Neural cell (in vitro differentiated cells): ENCODE measurements around the gene TUBGCP2. TPM values are rescaled to one million over a fixed set of nuclear protein-coding genes. Genes with fewer than 3 reads are reported as not detected.

Experiments used
- H2AFZ ChIP-seq: fragments of 200-600, 300-800 bp; sonication (generic), shearing (Covaris generic); 2 replicates; pipeline ENCODE4 v1.6.0; 2014; ENCODE audit warnings: low read depth, mild to moderate bottlenecking, antibody characterized with exemption, low read length, moderate library complexity
- H3F3A ChIP-seq: fragments of 200-600 bp; shearing (Covaris generic); 2 replicates; pipeline ENCODE4 v1.6.1; 2016; ENCODE audit warnings: mild to moderate bottlenecking, moderate library complexity, mixed read lengths, antibody characterized with exemption, low read length; ENCODE audit not compliant: insufficient read depth, poor library complexity, severe bottlenecking
- H3K27ac ChIP-seq: fragments of 200-600, 300-800 bp; sonication (generic), shearing (Covaris generic); 2 replicates; pipeline ENCODE4 v1.5.1; 2014; ENCODE audit warnings: mild to moderate bottlenecking, low read length, moderate library complexity
- H3K27me3 ChIP-seq: fragments of 300-800, 200-600 bp; sonication (generic), shearing (Covaris generic); 2 replicates; pipeline ENCODE4 v1.6.0; 2014; ENCODE audit warnings: mild to moderate bottlenecking, low read depth, low read length, moderate library complexity; ENCODE audit not compliant: insufficient read depth
- H3K36me3 ChIP-seq: fragments of 300-800, 200-600 bp; sonication (generic), shearing (Covaris generic); 2 replicates; pipeline ENCODE4 v1.5.1; 2014; ENCODE audit warnings: mild to moderate bottlenecking, antibody characterized with exemption, low read length, moderate library complexity; ENCODE audit not compliant: insufficient read depth
- H3K4me2 ChIP-seq: fragments of 300-800, 200-600 bp; sonication (generic), shearing (Covaris generic); 2 replicates; pipeline ENCODE4 v1.6.0; 2014; ENCODE audit warnings: mild to moderate bottlenecking, low read length
- H3K4me3 ChIP-seq: fragments of 300-800, 200-600 bp; sonication (generic), shearing (Covaris generic); 2 replicates; pipeline ENCODE4 v1.5.1; 2014; ENCODE audit warnings: mild to moderate bottlenecking, low read length, moderate library complexity
- H3K79me2 ChIP-seq: fragments of 200-600 bp; shearing (Covaris generic); replicated peaks from 2 replicates; pipeline ENCODE4 v1.6.0; 2014; ENCODE audit warnings: mild to moderate bottlenecking, low read length, moderate library complexity; ENCODE audit not compliant: insufficient read depth
- H3K9ac ChIP-seq: fragments of 300-800, 200-600 bp; sonication (generic), shearing (Covaris generic); 2 replicates; pipeline ENCODE4 v1.6.1; 2016; ENCODE audit warnings: mild to moderate bottlenecking, low read length, mixed read lengths
- H3K9me2 ChIP-seq: fragments of 200-600 bp; shearing (Covaris generic); 2 replicates; pipeline ENCODE4 v1.6.1; 2016; ENCODE audit warnings: mild to moderate bottlenecking, low read length, mixed read lengths; ENCODE audit not compliant: insufficient read depth
- H3K9me3 ChIP-seq: fragments of 200-600, 300-800 bp; sonication (generic), shearing (Covaris generic); 2 replicates; pipeline ENCODE4 v1.6.1; 2016; ENCODE audit warnings: mild to moderate bottlenecking, mixed run types, low read length, moderate library complexity, mixed read lengths
- H4K20me1 ChIP-seq: fragments of 200-600 bp; shearing (Covaris generic); 2 replicates; pipeline ENCODE4 v1.6.1; 2016; ENCODE audit warnings: mild to moderate bottlenecking, mixed run types; ENCODE audit not compliant: insufficient read depth
- EP300 ChIP-seq: fragments of 450-650 bp; conservative IDR thresholded peaks from 2 replicates; pipeline ENCODE4 v1.6.1; 2014; ENCODE audit warnings: antibody characterized with exemption, mild to moderate bottlenecking, moderate library complexity; ENCODE audit not compliant: poor library complexity, severe bottlenecking
- EZH2 ChIP-seq: fragments of 200-600, 300-800 bp; shearing (Covaris generic), sonication (generic); IDR thresholded peaks from 2 replicates; pipeline ENCODE4 v1.6.1; 2014; ENCODE audit warnings: antibody characterized with exemption, low read length, borderline replicate concordance, mild to moderate bottlenecking; ENCODE audit not compliant: insufficient read depth, poor library complexity, severe bottlenecking
- MXI1 ChIP-seq: fragments of 450-650 bp; conservative IDR thresholded peaks from 2 replicates; pipeline ENCODE4 v1.6.1; 2014; ENCODE audit warnings: antibody characterized with exemption, mild to moderate bottlenecking; ENCODE audit not compliant: poor library complexity, severe bottlenecking
- POLR2AphosphoS5 ChIP-seq: IDR thresholded peaks from 2 replicates; pipeline ENCODE4 v1.6.1; 2012
- RAD21 ChIP-seq: fragments of 450-650 bp; conservative IDR thresholded peaks from 2 replicates; pipeline ENCODE4 v1.6.1; 2014; ENCODE audit warnings: antibody characterized with exemption, mild to moderate bottlenecking, moderate library complexity
- SMC3 ChIP-seq: fragments of 450-650 bp; conservative IDR thresholded peaks from 2 replicates; pipeline ENCODE4 v1.6.1; 2014; ENCODE audit warnings: antibody characterized with exemption, mild to moderate bottlenecking, moderate library complexity; ENCODE audit not compliant: poor library complexity
- TAF1 ChIP-seq: IDR thresholded peaks from 2 replicates; pipeline ENCODE4 v1.6.1; 2012; ENCODE audit warnings: low read depth
- polyA plus RNA-seq: library from polyadenylated mRNA; depleted of rRNA; stranded (reverse); fragments of >200 nt; gene quantifications from 2 replicates; pipeline ENCODE4 v1.2.3, GENCODE V29; 2014
- TF ChIP-seq, protein P1 (sequence below): IDR thresholded peaks from 2 replicates; pipeline ENCODE4 v1.6.1; 2012; ENCODE audit warnings: borderline replicate concordance
- TF ChIP-seq, protein P2 (sequence below): fragments of 450-650 bp; IDR thresholded peaks from 2 replicates; pipeline ENCODE4 v1.5.1; 2014; ENCODE audit warnings: antibody characterized with exemption, mild to moderate bottlenecking, moderate library complexity; ENCODE audit not compliant: poor library complexity, severe bottlenecking

The TUBGCP2 gene
- polyA plus RNA-seq, 1 donor from 2014 or later, result 34.5 TPM

DNA sequence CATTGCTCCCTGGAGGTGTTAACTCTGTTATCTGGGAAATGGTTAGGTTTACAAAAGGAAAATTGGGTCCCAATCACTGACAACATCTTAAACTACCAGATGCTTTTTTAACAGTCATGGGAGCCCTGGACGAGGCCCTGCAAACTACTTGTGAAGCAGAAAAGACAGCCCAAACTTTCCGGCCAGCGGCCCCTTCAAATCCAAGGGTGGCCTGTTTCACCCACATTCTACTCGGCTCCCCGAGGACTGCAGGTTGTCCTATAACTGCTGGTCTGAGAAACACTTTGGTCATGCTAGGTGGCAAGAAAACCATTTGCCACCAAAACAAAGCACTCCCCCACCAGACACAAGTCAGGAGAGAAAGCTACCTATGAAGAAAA, 2.6 kb downstream of the TUBGCP2 start:
- Histone ChIP-seq H4K20me1 (no peaks in the 10 kb centered on the region), H2AFZ (no peak overlapping the region), H3K79me2 (peaks cover 25% of the 10 kb centered on the region), H3K27ac (no peak overlapping the region), H3K9ac (no peak overlapping the region), H3K4me2 (no peak overlapping the region), H3K9me2 (no peaks in the 10 kb centered on the region), H3K36me3 (no peaks in the 10 kb centered on the region), H3K27me3 (no peaks in the 10 kb centered on the region), H3K9me3 (no peaks in the 10 kb centered on the region), H3F3A (no peaks in the 10 kb centered on the region), H3K4me3 (no peak overlapping the region)
- TF ChIP-seq TAF1, result no peak
- TF ChIP-seq EZH2, result no peak
- no peak for TF ChIP-seq SMC3
- no peak for TF ChIP-seq MXI1
- TF ChIP-seq EP300, result no peak

DNA sequence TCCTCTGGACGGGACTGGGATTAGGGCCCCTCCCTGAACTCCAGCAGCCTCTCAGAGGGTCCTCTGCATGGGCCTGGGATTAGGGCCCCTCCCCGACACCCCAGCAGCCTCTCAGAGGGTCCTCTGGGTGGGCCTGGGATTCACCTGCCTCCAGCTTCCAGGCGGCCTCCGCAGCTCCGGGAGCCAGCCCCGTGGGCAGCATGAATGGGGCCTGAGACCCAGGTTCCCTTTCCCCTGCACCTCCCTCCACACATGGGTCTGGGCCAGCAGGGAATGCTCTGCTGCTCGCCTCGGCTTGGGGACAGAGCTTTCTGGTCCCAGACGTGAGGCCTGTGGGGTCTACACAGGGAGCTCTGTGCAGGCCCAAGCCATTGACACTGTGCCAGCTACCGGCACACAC, 5.5 kb downstream of the TUBGCP2 start:
- no peaks in the 10 kb centered on the region for H3K27me3 ChIP-seq
- H3K9me2 ChIP-seq, result no peaks in the 10 kb centered on the region
- no peak overlapping the region for H2AFZ ChIP-seq
- H3K9ac ChIP-seq, result no peak overlapping the region
- no peaks in the 10 kb centered on the region for H3K9me3 ChIP-seq
- no peak overlapping the region for H3K27ac ChIP-seq
- H3K36me3 ChIP-seq, result no peaks in the 10 kb centered on the region
- TF ChIP-seq SMC3, result no peak
- TF ChIP-seq EP300, result no peak
- TF ChIP-seq POLR2AphosphoS5, result no peak
- TF ChIP-seq, protein P1, sequence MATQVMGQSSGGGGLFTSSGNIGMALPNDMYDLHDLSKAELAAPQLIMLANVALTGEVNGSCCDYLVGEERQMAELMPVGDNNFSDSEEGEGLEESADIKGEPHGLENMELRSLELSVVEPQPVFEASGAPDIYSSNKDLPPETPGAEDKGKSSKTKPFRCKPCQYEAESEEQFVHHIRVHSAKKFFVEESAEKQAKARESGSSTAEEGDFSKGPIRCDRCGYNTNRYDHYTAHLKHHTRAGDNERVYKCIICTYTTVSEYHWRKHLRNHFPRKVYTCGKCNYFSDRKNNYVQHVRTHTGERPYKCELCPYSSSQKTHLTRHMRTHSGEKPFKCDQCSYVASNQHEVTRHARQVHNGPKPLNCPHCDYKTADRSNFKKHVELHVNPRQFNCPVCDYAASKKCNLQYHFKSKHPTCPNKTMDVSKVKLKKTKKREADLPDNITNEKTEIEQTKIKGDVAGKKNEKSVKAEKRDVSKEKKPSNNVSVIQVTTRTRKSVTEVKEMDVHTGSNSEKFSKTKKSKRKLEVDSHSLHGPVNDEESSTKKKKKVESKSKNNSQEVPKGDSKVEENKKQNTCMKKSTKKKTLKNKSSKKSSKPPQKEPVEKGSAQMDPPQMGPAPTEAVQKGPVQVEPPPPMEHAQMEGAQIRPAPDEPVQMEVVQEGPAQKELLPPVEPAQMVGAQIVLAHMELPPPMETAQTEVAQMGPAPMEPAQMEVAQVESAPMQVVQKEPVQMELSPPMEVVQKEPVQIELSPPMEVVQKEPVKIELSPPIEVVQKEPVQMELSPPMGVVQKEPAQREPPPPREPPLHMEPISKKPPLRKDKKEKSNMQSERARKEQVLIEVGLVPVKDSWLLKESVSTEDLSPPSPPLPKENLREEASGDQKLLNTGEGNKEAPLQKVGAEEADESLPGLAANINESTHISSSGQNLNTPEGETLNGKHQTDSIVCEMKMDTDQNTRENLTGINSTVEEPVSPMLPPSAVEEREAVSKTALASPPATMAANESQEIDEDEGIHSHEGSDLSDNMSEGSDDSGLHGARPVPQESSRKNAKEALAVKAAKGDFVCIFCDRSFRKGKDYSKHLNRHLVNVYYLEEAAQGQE, result no peak
- TF ChIP-seq TAF1, result no peak
- no peak for TF ChIP-seq MXI1
- TF ChIP-seq RAD21, result no peak
- TF ChIP-seq EZH2, result no peak
- TF ChIP-seq, protein P2, sequence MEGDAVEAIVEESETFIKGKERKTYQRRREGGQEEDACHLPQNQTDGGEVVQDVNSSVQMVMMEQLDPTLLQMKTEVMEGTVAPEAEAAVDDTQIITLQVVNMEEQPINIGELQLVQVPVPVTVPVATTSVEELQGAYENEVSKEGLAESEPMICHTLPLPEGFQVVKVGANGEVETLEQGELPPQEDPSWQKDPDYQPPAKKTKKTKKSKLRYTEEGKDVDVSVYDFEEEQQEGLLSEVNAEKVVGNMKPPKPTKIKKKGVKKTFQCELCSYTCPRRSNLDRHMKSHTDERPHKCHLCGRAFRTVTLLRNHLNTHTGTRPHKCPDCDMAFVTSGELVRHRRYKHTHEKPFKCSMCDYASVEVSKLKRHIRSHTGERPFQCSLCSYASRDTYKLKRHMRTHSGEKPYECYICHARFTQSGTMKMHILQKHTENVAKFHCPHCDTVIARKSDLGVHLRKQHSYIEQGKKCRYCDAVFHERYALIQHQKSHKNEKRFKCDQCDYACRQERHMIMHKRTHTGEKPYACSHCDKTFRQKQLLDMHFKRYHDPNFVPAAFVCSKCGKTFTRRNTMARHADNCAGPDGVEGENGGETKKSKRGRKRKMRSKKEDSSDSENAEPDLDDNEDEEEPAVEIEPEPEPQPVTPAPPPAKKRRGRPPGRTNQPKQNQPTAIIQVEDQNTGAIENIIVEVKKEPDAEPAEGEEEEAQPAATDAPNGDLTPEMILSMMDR, result no peak
- H4K20me1 ChIP-seq, result no peaks in the 10 kb centered on the region
- H3K79me2 ChIP-seq, result peaks cover 25% of the 10 kb centered on the region
- H3F3A ChIP-seq, result no peaks in the 10 kb centered on the region
- H3K4me3 ChIP-seq, result no peak overlapping the region
- no peak overlapping the region for H3K4me2 ChIP-seq
